Omental fat pad (tissue), 4 donors: ENCODE data around the gene ARHGEF4. TPM values are rescaled to one million over a fixed set of nuclear protein-coding genes. Genes with fewer than 3 reads are reported as not detected.
A peak's percentile ranks its signal among the peaks of the same experiment; 100 is the strongest.

Source experiments
- ATAC-seq: fragments of 150-250 bp; one replicate; pipeline ENCODE4 v1.9.1; 2016; ENCODE audit warnings: mild to moderate bottlenecking, moderate library complexity; ENCODE audit not compliant: low FRiP score
- DNase-seq: peaks from one replicate; pipeline ENCODE4 v3.0.0-alpha.2; 2019; ENCODE audit warnings: low spot score
- CTCF ChIP-seq, 3 donors: fragments of 450-650 bp; IDR thresholded peaks; one replicate each; pipeline ENCODE4 v1.5.1; 2016 to 2017; ENCODE audit warnings: antibody characterized with exemption in 3 of 3, mild to moderate bottlenecking in 3 of 3, moderate library complexity in 2 of 3
- total RNA-seq, 4 donors: library from RNA; depleted of rRNA; stranded (reverse); fragments of >200 nt; gene quantifications; one replicate each; pipeline ENCODE4 v1.1.0, GENCODE V29; 2016

ARHGEF4 gene
- total RNA-seq, 4 donors from 2014 or later = 2.0 to 18.0 (median 15.0) TPM

- TF ChIP-seq CTCF (IDR thresholded peaks at IDR 0.05) = no peak
- DNase-seq = no peak
- no peak for ATAC-seq
Measured at GRCh38 chr2:130795431-130795830, 41.3 kb upstream of the ARHGEF4 start.

DNA sequence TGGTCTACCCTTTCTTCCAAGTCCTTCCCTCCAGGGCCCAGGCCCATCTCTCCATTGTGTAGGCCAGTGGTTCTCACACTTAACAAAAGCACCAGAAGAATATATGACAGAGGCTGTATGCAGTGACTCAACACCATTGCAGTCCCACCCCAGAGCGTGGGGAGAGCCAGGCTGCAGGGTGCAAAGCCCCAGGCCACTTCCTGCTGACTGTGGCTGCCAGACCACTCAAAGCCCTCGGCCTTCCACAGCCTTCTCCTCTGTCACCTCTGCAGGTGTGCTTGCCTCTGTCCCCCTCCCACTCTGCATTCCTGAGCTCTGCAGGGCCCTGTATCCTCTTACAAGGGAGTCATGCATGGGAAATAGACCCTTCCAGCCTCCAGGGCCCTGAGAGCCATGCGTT is 40.4 kb upstream of the ARHGEF4 start:
- DNase-seq = no peak
- TF ChIP-seq CTCF (IDR thresholded peaks at IDR 0.05) = no peak
- no peak for ATAC-seq

- peak in 2 of 3 donors; percentile 16 to 82 for TF ChIP-seq CTCF (IDR thresholded peaks at IDR 0.05)
- ATAC-seq = peak; percentile 98
- peak; percentile 68 for DNase-seq
Measured at GRCh38 chr2:130797493-130798435, 39.0 kb upstream of the ARHGEF4 start.

GRCh38 chr2:130798472-130799218 is 38.1 kb upstream of the ARHGEF4 start:
- no peak for DNase-seq
- peak; percentile 10 for ATAC-seq
- no peak for TF ChIP-seq CTCF (IDR thresholded peaks at IDR 0.05)

DNA sequence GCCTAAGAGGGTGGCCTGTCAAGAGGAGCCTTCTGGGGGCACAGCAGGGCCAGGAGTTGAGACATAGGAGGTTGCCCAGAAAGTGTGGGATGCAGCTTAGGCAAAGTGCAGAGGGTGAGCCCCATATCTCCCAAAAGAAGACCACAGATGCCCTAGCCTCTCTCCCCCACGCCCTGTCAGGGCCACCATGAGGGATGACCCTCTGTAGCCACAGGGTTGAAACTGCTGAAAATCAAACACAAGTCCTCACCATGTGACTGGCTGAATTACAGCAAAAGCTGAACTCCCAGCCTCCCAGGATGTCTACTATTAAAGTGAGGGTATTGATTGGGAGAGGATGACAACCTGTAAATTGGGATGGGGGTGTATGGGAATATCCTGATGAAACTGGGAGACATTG is 37.4 kb upstream of the ARHGEF4 start:
- no peak for TF ChIP-seq CTCF (IDR thresholded peaks at IDR 0.05)
- DNase-seq (no peak), ATAC-seq (no peak)

GRCh38 chr2:130805613-130806012 is 31.1 kb upstream of the ARHGEF4 start:
- DNase-seq (no peak), ATAC-seq (no peak)
- no peak for TF ChIP-seq CTCF (IDR thresholded peaks at IDR 0.05)
